GM15510 (cell line): ENCODE data around the gene C1orf50.

ENCODE experiments used
- POLR2A ChIP-seq: IDR thresholded peaks from 3 replicates; pipeline ENCODE4 v1.6.1; 2011; ENCODE audit warnings: borderline replicate concordance; ENCODE audit not compliant: insufficient read length; ENCODE audit errors: extremely low read depth

The C1orf50 gene

DNA sequence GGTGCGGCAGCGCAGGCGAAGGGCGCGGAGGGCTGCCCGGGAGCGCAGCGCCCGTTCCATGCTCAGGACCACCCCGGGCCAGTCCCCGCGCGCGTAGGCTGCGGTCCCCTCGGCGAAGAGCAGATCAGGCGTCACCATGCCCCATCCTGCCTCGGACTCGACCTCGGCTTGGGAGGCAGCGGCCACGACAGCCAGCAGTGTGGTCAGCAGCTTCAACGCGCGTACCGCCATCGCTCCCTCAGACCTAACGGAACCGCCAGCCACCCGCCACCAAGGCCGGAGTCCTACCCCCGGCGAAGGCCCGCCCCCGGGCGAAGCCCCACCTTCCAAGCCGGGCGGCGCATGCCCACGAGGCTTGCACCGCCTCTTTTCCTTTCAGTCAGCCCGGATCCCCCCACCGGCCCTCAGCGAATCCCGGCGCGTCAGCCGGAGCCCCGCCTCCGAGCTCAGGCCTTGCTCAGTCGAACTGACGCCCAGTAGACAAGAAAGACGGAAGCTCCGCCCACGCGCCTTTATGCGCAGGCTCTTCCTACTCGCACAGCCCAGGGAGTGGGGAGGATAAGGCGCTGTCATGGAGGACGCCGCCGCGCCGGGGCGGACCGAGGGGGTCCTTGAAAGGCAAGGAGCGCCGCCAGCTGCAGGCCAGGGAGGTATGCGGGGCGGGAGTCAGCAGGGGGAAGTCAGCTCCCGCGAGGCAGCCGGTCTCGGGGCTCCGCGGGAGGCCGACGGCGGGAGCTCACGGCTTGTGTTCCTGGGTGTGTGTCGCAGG, at the start of gene C1orf50, which contains the start of gene P3H1:
Gene C1orf50 (plus strand): TSS at position 509 of the 769 bp plus-strand sequence. CDS start 63 bp downstream, at position 572.
Gene P3H1 (minus strand): TSS at position 288 of the 769 bp plus-strand sequence. CDS start 57 bp downstream, at position 231.
- TF ChIP-seq POLR2A = peak; percentile 97

DNA sequence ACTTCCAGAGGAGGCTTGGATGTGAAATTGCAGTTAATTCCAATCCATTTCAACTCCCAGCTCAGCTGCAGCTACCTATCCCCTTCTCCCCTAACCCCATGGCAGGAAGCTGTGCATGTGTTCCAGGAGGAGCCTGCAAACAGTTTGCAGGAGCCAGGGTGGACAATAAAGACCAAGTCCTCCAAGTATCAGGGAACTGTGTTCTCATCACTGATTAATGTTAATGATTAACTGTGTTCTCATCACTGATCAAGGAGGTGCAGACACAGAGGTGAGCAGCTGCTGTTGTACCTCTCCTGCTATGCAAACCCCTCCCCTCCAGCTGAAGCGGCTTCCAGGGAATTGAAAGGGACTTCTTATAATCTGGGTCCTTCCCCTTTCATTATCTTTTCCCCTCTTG, 46.2 kb upstream of the C1orf50 start:
- TF ChIP-seq POLR2A = no peak

GRCh38 chr1:42721926-42722325, 45.1 kb upstream of the C1orf50 start:
- TF ChIP-seq POLR2A = no peak

GRCh38 chr1:42723511-42723910, 43.5 kb upstream of the C1orf50 start:
- TF ChIP-seq POLR2A = no peak

DNA sequence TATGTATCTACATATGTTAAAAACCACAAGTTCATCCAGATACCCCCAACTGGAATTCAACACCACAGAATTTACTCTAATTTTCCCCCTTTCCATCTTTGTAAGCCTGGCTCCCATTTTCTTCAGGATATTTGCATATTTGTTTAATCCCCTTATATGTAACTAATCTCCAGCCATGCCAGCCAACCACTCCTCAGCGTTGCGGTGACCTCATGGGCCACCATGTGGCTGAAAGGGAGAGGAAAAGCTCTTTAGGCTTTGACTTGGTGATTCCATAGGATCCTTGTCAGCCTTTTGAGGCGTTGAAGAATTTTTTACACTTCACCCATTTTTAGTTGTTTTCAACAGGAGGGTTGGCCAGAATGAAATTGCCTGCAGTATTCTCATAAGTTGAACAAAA, 37.0 kb upstream of the C1orf50 start:
- TF ChIP-seq POLR2A = no peak

DNA sequence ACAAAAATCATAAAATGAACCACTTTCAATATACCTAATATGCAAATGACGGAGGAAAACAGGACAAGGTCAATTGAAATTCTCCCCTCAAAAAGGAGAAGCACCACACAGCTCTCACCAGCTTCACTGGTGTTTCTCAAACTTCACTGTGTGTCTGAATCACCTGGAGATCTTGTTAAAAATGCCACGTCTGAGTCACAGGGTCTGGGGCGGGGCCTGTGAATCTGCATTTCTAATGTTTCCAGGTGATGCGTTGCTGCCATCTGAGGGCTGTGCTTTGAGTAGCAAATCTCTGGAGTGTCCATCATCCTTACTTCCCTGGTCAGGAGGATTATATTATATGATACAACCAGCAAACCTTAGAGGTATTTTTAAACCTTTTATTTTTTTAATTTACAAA, 36.1 kb upstream of the C1orf50 start:
- no peak for TF ChIP-seq POLR2A

GRCh38 chr1:42731585-42731984, 35.5 kb upstream of the C1orf50 start:
- no peak for TF ChIP-seq POLR2A

DNA sequence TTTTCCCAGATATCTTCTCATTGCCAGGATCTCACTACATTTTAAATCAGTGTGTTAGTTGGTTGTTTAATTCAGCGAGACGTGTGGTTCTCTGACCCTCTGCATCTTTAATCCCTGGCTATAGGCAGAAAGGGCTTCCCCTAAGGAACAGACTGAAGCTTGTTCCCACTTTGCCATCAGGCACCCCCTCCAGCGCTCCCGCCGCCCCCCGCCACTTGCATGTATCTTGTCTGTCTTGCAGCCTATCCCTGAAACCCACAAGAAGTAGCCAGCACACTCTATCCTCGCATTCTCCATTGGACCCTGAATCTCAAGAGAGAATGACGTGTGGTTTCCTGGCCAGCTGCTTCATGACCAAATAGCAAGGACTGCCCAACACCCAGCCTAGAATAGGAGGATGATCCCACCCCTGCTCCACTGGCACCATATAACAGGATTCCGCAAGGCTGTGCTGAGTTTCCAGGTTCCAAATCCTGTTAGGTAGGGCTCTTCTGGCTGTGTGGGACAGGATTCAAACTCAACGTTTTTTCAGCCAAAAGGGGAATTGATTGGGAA, 34.8 kb upstream of the C1orf50 start:
- no peak for TF ChIP-seq POLR2A

DNA sequence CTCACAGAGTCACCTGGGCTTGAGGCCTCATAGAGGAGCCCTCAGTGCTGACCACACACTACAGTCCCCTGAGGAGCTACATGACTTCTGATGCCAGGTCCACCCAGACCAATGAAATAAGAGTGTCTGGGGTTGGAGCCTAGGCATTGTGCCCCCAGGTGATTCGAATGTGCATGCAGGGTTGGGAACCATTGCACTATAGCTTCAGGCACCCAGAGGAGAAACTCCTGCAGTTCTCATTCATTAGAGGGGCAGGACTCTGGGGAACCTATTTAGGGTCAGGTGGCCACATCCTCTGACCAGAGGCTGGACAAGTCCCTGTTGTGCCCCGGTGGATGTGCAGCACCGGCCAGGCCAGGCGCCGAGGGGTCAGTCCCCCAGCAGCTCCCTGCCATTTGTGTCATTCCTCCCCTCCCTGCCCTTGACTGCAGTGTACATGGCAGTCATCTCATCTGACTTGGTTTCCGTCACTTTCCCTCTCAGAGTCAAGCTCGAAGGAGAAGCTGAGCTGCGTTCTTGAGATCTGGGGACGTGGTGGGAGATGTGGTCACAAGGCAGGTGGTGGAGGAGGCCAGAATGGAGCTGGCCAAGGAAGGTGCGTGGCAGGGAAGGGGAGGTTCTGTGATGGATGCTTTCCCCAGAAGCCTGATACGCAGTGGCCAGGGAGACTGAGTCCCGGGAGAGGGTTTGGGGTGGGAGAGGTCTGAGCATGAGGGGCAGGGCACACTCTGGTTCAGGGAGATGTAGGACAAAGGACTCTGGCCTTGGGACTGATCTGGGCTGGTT, 33.4 kb upstream of the C1orf50 start:
- TF ChIP-seq POLR2A = no peak

- no peak for TF ChIP-seq POLR2A
Measured at GRCh38 chr1:42734201-42735035, 32.6 kb upstream of the C1orf50 start.

- TF ChIP-seq POLR2A = no peak
Measured at GRCh38 chr1:42735056-42735455, 32.0 kb upstream of the C1orf50 start.

DNA sequence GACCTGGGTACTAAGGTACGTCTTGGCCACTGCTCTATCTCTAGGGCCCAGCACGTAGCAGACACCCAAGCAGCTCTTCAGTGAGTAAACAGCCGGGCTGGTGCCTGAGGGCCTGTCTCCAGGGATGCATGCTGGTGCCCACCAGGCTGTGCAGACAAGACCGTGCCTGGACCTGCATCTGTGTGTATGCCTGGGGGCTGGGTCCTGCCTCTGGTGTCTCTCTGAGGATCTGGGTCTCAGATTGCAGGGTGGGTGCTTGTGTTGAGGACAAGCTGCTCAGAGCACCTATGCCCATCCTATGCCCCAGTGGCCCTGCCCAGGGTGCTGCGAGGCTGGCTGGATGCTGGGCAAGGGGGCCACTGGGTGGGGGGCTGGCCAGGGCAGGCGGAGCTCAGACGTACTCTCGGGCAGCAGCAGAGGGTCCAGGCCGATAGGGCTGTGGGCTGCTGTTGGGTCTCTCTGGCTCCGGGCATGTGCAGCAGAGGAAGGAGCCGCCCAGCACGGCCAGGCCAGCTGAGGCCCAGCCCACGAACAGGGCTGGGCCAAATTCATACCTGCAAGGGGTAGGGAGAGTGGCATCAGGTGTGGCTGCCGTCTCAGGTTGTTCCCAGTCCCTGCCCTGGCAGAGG, 31.5 kb upstream of the C1orf50 start:
- no peak for TF ChIP-seq POLR2A

DNA sequence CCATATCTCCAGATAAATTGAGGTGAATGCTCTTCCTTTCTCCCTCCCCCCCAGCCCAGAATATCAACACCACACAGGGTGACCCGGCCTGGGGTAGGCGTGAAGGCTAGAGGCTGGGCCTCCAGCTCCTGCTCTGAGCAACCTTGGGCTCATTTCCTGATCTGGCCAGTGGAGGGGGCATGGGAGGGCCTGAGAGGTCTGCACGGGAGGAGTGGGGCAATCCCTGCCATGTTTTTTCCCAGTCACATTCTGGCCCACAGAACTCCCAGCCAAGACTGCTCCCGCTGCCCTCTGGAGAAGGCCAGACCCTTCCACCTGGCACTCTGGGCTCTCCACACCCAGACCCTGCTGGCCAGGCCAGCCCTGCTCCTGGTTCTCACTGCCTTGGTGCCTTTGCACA, 30.9 kb upstream of the C1orf50 start:
- TF ChIP-seq POLR2A = no peak

DNA sequence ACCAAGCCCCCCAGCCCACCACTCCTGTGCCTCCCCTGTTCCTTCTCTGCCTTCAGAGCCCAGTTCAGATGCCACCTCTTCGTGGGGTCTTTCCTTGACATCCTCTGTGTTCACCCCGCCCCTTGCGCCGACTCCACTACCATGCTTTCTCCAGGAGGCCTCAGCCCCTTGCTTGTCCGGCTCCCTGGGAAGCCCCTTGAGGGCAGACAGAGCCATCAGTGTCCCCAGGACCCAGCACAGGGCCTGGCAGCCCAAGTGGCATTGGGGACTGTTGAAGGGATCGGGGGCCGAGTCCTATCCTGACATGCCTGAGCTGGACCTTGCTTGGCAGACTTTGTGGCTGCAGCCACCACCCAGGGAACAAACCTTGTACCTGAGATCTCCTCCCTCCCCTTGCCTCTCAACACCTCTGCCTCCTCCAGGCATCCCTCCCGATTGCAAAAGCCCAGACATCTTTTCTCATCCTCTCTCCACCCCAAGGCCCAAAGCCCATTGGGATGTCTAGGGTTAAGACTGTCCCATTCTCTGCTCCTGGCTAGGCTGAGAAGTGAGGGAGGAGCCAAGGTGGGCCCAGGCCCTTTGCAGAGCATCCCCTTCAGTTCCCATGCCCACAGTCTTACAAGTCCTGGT, 30.4 kb upstream of the C1orf50 start:
- no peak for TF ChIP-seq POLR2A

- no peak for TF ChIP-seq POLR2A
Measured at GRCh38 chr1:42737257-42737656, 29.8 kb upstream of the C1orf50 start.
